Lower lobe of right lung (tissue), 2 donors: ENCODE results near the gene ATP1B3. TPM values are rescaled to one million over a fixed set of nuclear protein-coding genes. Genes with fewer than 3 reads are reported as not detected.

Experiments used
- ATAC-seq, 2 donors: fragments of 200-7000 bp; cut with Tn5 transposase; one replicate each; pipeline ENCODE4 v1.9.1; 2020 to 2022; ENCODE audit warnings: mild to moderate bottlenecking in 2 of 2, moderate library complexity in 2 of 2
- DNase-seq: peaks from one replicate; pipeline ENCODE4 v3.0.0-alpha.2; 2020
- H3K27ac ChIP-seq: fragments of 200-600 bp; one replicate; pipeline ENCODE4 v1.8.0; 2022
- H3K27me3 ChIP-seq: fragments of 200-600 bp; one replicate; pipeline ENCODE4 v1.8.0; 2022; ENCODE audit warnings: low read depth
- H3K36me3 ChIP-seq: fragments of 200-600 bp; one replicate; pipeline ENCODE4 v1.8.0; 2022; ENCODE audit warnings: mild to moderate bottlenecking
- H3K4me1 ChIP-seq: fragments of 200-600 bp; one replicate; pipeline ENCODE4 v1.8.0; 2022
- H3K4me3 ChIP-seq: fragments of 200-600 bp; one replicate; pipeline ENCODE4 v1.8.0; 2022; ENCODE audit warnings: mild to moderate bottlenecking
- H3K9me3 ChIP-seq: fragments of 200-600 bp; one replicate; pipeline ENCODE4 v1.8.0; 2022
- intact Hi-C: fragments of 100-400 bp; cut with DNase I; formaldehyde crosslinking; loops from one replicate; pipeline ENCODE4 v1.11.0; 2022
- long read RNA-seq: library from polyadenylated mRNA; unstranded; transcript quantifications from one replicate; pipeline ENCODE4 v2.0.0, GENCODE V29; 2021
- total RNA-seq: library from RNA; stranded (reverse); fragmentation: NEBNext Ultra II Directional; extraction: Animal tissue kit (Norgen Biotek cat#: 25700); gene quantifications from one replicate; pipeline ENCODE4 v1.2.1, GENCODE V29; 2021
- TF ChIP-seq, protein P1 (sequence below): fragments of 200-600 bp; IDR thresholded peaks from one replicate; pipeline ENCODE4 v1.8.0; 2022; ENCODE audit warnings: antibody characterized with exemption, mild to moderate bottlenecking
- donor health status: DM: no; HTN: yes; CAD: no; lungs with severe emphysema.

ATP1B3 gene
- total RNA-seq = 143 TPM
- long read RNA-seq, transcript ATP1B3-201 (7 exons, 1,811 nt) = major isoform, 187 of 204 reads
- long read RNA-seq, partial matches to known transcripts = 3 of 204 reads
- long read RNA-seq, other reads (novel, unspliced or antisense) = 14 of 204 reads

- H3K4me1 ChIP-seq = peaks cover 30% of the 10 kb centered on the region
- H3K9me3 ChIP-seq = no peaks in the 10 kb centered on the region
- DNase-seq (peak; percentile 90), ATAC-seq (peak; percentile 93 to 95)
- no peaks in the 10 kb centered on the region for H3K36me3 ChIP-seq
- H3K27me3 ChIP-seq = no peaks in the 10 kb centered on the region
- intact Hi-C loops = no loop called here
- TF ChIP-seq, protein P1, sequence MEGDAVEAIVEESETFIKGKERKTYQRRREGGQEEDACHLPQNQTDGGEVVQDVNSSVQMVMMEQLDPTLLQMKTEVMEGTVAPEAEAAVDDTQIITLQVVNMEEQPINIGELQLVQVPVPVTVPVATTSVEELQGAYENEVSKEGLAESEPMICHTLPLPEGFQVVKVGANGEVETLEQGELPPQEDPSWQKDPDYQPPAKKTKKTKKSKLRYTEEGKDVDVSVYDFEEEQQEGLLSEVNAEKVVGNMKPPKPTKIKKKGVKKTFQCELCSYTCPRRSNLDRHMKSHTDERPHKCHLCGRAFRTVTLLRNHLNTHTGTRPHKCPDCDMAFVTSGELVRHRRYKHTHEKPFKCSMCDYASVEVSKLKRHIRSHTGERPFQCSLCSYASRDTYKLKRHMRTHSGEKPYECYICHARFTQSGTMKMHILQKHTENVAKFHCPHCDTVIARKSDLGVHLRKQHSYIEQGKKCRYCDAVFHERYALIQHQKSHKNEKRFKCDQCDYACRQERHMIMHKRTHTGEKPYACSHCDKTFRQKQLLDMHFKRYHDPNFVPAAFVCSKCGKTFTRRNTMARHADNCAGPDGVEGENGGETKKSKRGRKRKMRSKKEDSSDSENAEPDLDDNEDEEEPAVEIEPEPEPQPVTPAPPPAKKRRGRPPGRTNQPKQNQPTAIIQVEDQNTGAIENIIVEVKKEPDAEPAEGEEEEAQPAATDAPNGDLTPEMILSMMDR = no peak
- H3K4me3 ChIP-seq = peak within 1 kb of the TSS; percentile 83
- H3K27ac ChIP-seq = peak within 1 kb of the TSS; percentile 99
Measured at GRCh38 chr3:141876381-141876890, at the start of gene ATP1B3. Gene ATP1B3, plus strand, starts transcription at chr3:141876643. Its CDS starts 159 bp downstream, at chr3:141876802.

DNA sequence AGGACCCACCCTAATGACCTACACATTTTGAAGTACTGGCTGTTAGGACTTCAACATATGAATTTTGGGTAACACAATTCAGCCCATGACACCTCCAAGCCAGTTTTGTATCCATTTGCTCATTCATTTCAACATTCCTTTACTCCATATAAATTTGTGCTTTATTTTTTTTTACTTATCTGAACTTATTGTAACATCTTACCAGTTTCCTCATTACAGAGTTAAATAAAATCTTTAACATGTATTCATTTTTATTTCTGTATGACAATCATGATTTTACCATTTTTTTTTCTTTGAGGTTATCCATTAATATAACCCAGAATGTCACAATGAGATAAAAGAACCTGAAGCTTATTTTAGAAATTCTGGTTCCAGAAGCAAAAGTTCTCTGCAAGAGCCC is 48.0 kb upstream of the ATP1B3 start:
- Histone ChIP-seq H3K27me3 (no peaks in the 10 kb centered on the region), H3K4me1 (peaks cover 9% of the 10 kb centered on the region), H3K36me3 (no peaks in the 10 kb centered on the region), H3K9me3 (no peaks in the 10 kb centered on the region), H3K27ac (no peak overlapping the region), H3K4me3 (no peak overlapping the region)
- DNase-seq = no peak
- no peak for ATAC-seq
- intact Hi-C loops = no loop called here
- TF ChIP-seq, protein P1 = no peak

DNA sequence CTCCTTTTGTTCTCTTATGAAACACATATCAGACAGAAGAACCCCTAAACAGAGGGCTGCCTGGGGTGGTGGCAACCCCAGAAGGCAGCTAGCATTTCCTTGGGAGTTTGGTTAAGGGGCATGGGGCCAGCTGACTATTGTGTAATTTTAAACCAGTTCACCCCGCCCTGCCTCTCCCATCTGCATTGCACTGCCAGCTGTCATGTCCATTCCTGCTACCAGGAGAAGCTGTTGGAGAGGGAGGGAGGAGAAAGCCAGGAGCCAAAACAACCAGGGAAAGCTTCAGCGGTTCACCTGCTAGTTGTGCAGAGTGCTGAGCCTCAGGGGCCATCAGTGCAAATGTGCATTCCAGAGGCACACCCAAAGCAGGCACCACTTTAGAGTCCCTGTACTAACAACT is 47.6 kb upstream of the ATP1B3 start:
- TF ChIP-seq, protein P1 = no peak
- peak; percentile 74 to 81 for ATAC-seq

DNA sequence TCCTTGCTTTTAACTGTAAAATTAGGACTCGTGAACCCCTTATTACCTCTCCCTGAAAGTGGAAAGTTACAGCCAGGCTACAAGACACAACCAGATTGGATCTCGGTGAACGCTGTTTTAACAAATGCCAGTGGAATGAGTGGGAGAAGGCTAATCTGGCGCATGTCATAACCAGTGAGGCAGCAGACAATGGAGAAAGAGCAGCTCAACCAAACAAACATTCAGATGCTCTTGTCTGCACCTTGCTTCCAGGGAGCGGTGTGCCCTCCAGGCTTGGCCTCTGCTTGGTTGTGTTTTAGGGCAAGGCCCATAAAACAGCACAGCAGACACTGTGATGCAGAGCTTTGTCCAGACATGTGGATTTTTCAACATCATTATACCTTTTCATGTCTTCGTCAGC is 45.9 kb upstream of the ATP1B3 start:
- TF ChIP-seq, protein P1 = no peak
- no peak overlapping the region for H3K27ac ChIP-seq
- H3K4me1 ChIP-seq = peaks cover 9% of the 10 kb centered on the region
- H3K9me3 ChIP-seq = no peaks in the 10 kb centered on the region
- intact Hi-C loops = no loop called here
- no peak overlapping the region for H3K4me3 ChIP-seq
- DNase-seq = no peak
- no peaks in the 10 kb centered on the region for H3K36me3 ChIP-seq
- no peak for ATAC-seq
- H3K27me3 ChIP-seq = no peaks in the 10 kb centered on the region

More for the DNA sequence above, 47.6 kb upstream of the ATP1B3 start:
- intact Hi-C loops = no loop called here
- Histone ChIP-seq H3K9me3 (no peaks in the 10 kb centered on the region), H3K36me3 (no peaks in the 10 kb centered on the region), H3K27me3 (no peaks in the 10 kb centered on the region), H3K27ac (no peak overlapping the region), H3K4me1 (peaks cover 9% of the 10 kb centered on the region), H3K4me3 (no peak overlapping the region)
- DNase-seq = peak; percentile 60

DNA sequence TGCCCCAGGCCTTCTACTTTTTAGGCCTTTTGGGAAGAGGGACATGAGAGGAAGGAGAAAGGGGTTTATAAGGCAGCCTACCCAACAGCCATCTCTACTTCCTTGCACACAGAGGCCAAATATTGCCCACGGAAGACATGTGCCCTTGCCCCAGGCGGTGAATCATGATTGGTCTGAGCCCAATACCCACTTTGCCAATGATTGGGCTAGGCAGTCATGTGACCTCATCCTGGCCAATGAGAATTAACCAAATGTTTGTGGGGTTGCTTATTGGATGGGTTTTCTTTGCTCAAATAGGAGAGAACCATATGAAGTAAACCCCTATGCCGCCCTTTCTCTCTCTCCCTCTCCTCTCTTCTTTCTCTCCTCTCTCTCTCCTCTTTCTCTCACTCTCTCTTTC is 42.2 kb upstream of the ATP1B3 start:
- intact Hi-C loops = no loop called here
- Histone ChIP-seq H3K4me3 (no peak overlapping the region), H3K27me3 (no peaks in the 10 kb centered on the region), H3K4me1 (peaks cover 2% of the 10 kb centered on the region), H3K36me3 (no peaks in the 10 kb centered on the region), H3K9me3 (no peaks in the 10 kb centered on the region), H3K27ac (no peak overlapping the region)
- ATAC-seq (no peak), DNase-seq (no peak)
- TF ChIP-seq, protein P1 = no peak
